ENCODE data around the gene HDAC4. TPM values are rescaled to one million over a fixed set of nuclear protein-coding genes. Genes with fewer than 3 reads are reported as not detected.

HDAC4 gene
- total and polyA plus RNA-seq, 2 experiments from 2014 or later: 8.1 to 41.8 TPM

- Histone ChIP-seq H3K36me3 (ENCODE audit: insufficient read depth) (no peaks in the 10 kb centered on the region), H3K4me2 (no peak overlapping the region), H4K20me1 (replicated peaks; ENCODE audit: insufficient read depth) (peaks cover 15% of the 10 kb centered on the region), H3K27ac (ENCODE audit: low read depth) (no peak overlapping the region), H3K79me2 (replicated peaks; ENCODE audit: insufficient read depth) (peaks cover 75% of the 10 kb centered on the region), H3K27me3 (ENCODE audit: insufficient read depth) (no peaks in the 10 kb centered on the region), H3K9me2 (ENCODE audit: insufficient read depth) (no peaks in the 10 kb centered on the region), H3F3A (replicated peaks; ENCODE audit: low read depth) (no peaks in the 10 kb centered on the region), H2AFZ (no peak overlapping the region), H3K4me1 (ENCODE audit: insufficient read depth) (no peaks in the 10 kb centered on the region; the same call in 1 of the 2 replicates), H3K4me3 (no peak overlapping the region)
- no peak for DNase-seq (ENCODE audit: low spot score)
- no peaks in the 10 kb centered on the region; the same call in 2 of the 3 replicates for H3K36me3 Mint-ChIP-seq (ENCODE audit: low read depth)
- no peak for ATAC-seq
- TF ChIP-seq EZH2phosphoT487 (IDR thresholded peaks at IDR 0.05; ENCODE audit: unreplicated experiment): no peak
- no peak for TF ChIP-seq JUNB (IDR thresholded peaks at IDR 0.05; ENCODE audit: unreplicated experiment)
- no peak for TF ChIP-seq REST (IDR thresholded peaks at IDR 0.05; ENCODE audit: unreplicated experiment)
- no peak for TF ChIP-seq CTCF (conservative IDR thresholded peaks at IDR 0.05; ENCODE audit: low read depth in 2 of 2)
- no peak for TF ChIP-seq STAT1 (IDR thresholded peaks at IDR 0.05; ENCODE audit: unreplicated experiment)
- TF ChIP-seq EZH2 (IDR thresholded peaks at IDR 0.05; ENCODE audit: low read depth, unreplicated experiment): no peak
- H3K27ac Mint-ChIP-seq: no peak overlapping the region
- H3K4me1 Mint-ChIP-seq: no peaks in the 10 kb centered on the region
- no peaks in the 10 kb centered on the region for H3K9me3 Mint-ChIP-seq
- no peak overlapping the region for H3K4me3 Mint-ChIP-seq
- peaks cover 2% of the 10 kb centered on the region for H3K27me3 Mint-ChIP-seq (ENCODE audit: insufficient read depth, low read depth, poor library complexity)
Measured at GRCh38 chr2:239370876-239371725, 29.7 kb downstream of the HDAC4 start.

- no peaks in the 10 kb centered on the region for H3K9me3 Mint-ChIP-seq
- no peaks in the 10 kb centered on the region for H3F3A ChIP-seq (replicated peaks; ENCODE audit: low read depth)
- peaks cover under 1% of the 10 kb centered on the region; the same call in 1 of the 3 replicates for H3K4me1 Mint-ChIP-seq
- H3K4me3 Mint-ChIP-seq: no peak overlapping the region
- peaks cover 5% of the 10 kb centered on the region for H3K27me3 Mint-ChIP-seq (ENCODE audit: insufficient read depth, low read depth, poor library complexity)
- H3K4me2 ChIP-seq: no peak overlapping the region
- no peaks in the 10 kb centered on the region; the same call in 1 of the 2 replicates for H3K4me1 ChIP-seq (ENCODE audit: insufficient read depth)
- H4K20me1 ChIP-seq (replicated peaks; ENCODE audit: insufficient read depth): peaks cover 15% of the 10 kb centered on the region
- H2AFZ ChIP-seq: no peak overlapping the region
- no peak overlapping the region for H3K4me3 ChIP-seq
- H3K27me3 ChIP-seq (ENCODE audit: insufficient read depth): no peaks in the 10 kb centered on the region
- ATAC-seq (no peak), DNase-seq (ENCODE audit: low spot score) (no peak)
- no peaks in the 10 kb centered on the region; the same call in 2 of the 3 replicates for H3K36me3 Mint-ChIP-seq (ENCODE audit: low read depth)
- TF ChIP-seq ETS1 (IDR thresholded peaks at IDR 0.05): no peak
- no peaks in the 10 kb centered on the region for H3K36me3 ChIP-seq (ENCODE audit: insufficient read depth)
- no peaks in the 10 kb centered on the region for H3K9me2 ChIP-seq (ENCODE audit: insufficient read depth)
- 0 out of 2 replicates have a peak overlapping the region, but pooled peaks have one; percentile 35 for H3K27ac Mint-ChIP-seq
- no peak overlapping the region for H3K27ac ChIP-seq (ENCODE audit: low read depth)
- H3K79me2 ChIP-seq (replicated peaks; ENCODE audit: insufficient read depth): peaks cover 79% of the 10 kb centered on the region
Measured at GRCh38 chr2:239370403-239370802, 30.4 kb downstream of the HDAC4 start.

Data from GM23338 (cell line).